Urothelium cell line (cell line): ENCODE data around the gene AHR.
A peak's percentile ranks its signal among the peaks of the same experiment; 100 is the strongest.

Source experiments
- DNase-seq: peaks from one replicate; pipeline ENCODE4 v3.0.0; 2011; ENCODE audit warnings: low spot score, mixed read lengths
- FAIRE-seq: peaks from 2 replicates; lab custom pipeline; 2011; peaks lifted over from hg19 to GRCh38; lab: Jason Lieb, UNC

The AHR gene

DNA sequence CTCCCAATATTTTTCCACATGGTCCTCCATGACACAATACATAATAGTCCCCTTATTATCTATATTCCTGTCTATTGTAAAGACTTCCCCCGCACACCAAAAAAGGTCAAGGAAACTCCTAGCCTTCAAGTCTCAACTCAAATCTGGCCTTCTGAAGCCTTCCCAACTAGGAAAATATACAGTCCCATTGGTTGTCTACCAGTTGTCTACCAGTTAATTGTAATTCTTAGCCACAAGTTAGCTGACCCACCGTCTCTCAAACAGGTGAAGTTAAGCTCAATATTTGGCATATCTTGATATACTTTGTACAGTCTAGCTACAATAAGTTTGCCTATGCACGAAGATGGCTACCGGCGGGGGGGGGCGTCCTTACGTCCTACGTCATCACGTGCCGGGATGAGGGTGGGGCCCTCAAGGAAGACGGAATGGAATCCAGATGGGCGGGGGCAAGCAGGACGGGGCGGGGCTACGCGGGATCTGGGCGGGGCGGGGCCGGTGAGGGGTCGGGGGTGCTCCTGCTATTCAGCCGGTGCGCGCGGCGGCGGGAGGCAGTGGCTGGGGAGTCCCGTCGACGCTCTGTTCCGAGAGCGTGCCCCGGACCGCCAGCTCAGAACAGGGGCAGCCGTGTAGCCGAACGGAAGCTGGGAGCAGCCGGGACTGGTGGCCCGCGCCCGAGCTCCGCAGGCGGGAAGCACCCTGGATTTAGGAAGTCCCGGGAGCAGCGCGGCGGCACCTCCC is at the start of gene AHR:
AHR (plus strand) TSS at position 551 of the 738 bp plus-strand sequence. CDS start 613 bp downstream, outside the sequence.
- DNase-seq (no peak), FAIRE-seq (no peak)

DNA sequence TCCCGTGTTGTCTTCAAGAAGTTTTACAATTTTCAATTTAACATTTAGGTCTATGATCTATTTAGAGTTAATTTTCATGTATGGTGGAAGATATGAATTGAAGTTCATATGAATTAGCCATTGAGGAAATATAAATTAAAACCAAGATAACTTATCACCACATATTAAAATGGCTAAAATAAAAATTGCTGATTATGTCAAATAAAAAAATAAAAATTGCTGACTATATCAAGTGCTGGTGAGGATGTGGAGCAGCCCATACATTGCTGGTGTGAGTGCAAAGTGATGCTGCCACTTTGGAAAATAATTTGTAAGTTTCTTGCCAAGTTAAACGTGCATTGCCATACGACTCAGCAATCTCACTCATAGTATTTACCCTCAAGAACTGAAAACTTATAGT is 44.6 kb upstream of the AHR start:
- DNase-seq (no peak), FAIRE-seq (no peak)

DNA sequence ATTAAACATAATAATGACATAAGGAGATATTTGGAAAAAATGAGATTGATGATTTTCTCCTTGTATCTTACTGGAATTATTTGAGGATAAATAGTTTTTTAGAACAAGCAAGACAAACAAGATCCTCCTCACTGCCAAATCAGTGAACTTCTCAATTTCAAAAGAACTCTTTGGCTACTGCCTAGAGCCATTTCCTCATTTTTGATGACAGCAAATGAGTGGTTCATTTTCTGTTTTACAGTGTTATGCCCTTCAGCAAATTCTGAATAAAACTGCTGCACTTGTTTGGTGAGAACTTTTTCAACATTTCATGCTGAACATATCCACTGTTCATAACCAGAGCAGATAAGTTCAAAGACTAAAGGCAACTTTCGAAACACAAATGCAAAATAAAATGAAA is 42.5 kb upstream of the AHR start:
- no peak for FAIRE-seq
- no peak for DNase-seq

- no peak for FAIRE-seq
- no peak for DNase-seq
These were observed 42.1 kb upstream of the AHR start for GRCh38 chr7:17256375-17256774.

DNA sequence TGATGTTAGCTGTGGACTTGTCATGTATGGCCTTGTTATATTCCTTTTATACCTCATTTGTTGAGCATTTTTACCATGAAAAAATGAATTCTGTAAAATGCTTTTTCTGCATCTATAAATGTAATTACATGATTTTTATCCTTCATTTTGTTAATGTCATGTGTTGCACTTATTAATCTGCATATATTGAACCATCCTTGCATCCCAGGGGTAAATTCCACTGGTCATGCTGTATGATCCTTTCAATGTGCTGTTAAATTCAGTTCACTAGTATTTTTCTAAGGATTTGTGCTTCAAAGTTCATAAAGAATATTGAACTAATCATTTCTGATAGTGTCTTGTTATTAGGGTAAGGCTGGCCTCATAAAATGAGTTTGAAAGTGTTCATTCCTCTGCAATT is 31.9 kb upstream of the AHR start:
- FAIRE-seq (no peak), DNase-seq (no peak)

GRCh38 chr7:17269341-17270221 is 28.9 kb upstream of the AHR start:
- DNase-seq (no peak), FAIRE-seq (no peak)

- DNase-seq: peak; percentile 73
- FAIRE-seq: no peak
These were observed 23.8 kb upstream of the AHR start for GRCh38 chr7:17274551-17275245.

DNA sequence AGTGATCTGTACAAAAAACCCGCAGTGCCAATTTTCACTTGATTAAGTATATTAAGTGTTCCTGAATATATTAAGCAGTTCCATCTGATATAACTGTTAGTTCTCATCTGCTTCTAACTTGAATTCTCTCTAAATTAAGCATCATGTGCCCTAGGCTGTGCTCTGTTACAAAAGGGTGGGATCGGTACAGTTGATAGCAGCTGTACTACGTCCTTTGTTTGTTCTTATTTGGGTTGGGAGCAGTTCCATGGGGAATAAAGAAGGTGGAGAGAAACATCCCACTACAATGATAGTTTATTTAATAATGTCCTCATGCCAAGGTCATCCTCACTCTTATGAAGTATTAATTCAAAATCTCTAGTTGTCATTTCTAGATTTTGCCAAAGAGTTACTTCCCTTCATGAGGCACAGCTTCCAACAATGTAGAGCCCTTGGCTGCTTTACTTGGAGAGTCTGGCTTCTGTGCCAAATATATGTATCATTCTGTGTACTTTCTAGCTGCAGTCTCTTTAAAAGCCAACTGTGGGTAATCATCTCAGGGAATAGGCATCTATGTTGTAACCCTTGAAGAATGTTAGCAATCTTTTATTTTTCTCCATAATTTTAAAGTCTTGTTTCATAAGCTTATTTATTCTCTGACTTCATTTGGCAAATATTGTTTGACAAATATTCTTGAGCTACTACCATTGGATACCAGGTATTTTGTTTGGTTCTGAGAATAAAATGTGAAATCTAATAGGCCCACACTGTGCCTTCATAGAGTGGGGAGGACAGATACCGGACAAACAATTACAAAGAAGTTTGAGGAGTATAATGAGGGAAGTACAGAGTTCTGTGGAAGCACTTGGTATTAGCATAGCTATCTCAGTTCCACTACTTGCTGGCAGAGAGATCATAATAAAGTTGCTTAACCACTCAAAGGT is 22.4 kb upstream of the AHR start:
- FAIRE-seq (no peak), DNase-seq (peak; percentile 57)

DNA sequence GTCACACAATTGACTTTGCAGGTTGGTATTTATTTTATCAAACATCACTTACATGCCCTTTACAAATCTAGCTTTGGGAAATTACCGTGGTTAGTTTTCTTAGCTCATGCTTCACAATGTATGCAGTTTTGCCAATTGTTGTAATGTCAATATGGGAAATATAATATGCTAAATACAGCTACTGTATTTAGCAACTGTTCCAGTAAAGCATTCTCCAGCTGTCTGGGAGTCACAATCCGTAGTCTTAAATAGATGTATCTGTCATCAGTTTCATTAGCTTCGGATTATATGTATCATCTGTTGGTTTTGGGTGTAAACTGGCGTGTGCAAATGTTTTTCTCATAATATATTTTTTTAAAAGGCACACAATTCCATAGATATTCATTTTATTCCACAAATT is 19.4 kb upstream of the AHR start:
- FAIRE-seq (no peak), DNase-seq (no peak)

DNA sequence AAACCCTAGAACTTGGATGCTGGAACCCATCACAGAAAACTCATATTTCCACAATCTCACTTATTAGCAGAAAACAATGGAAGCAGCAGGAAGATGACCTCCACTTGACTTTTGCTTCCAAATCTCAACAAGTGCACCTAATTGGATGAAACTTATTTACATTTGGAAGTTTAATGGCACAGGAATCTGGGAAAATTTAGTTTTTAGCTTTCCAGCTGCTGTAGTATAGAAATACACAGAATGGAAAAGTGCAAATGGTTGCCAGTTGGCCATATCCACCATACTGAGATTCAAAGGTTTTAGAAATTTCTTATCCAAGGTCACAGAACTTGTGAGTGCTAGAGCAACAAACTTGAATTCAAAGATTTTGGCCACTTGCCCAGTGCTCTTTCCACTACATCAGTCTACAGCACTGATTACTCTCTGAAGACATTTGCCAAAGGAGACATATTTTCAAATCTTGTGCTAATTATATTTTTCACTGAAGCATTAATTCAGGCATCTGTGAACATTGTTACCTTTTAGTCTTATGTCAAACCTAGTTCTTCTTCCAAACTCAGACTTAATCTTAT is 9.3 kb upstream of the AHR start:
- FAIRE-seq (no peak), DNase-seq (no peak)

DNA sequence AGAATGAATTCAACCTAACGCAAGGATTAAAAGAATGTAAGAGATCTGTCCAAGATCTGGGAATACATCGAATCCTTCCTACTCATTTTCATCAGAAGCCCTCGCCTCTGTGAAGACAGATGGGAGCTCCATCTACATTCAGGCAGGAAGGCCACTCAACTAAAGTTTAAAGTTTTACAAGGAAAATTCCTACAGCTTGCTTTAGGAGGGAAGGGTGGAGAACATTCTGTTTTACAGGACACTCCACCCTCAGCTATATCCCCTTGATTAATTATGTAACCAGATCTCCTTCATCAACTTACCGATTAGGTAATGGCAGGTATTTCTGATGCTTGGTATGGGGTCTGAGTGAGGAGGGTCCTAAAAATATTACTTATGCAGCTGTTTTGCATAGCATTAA is 5.6 kb upstream of the AHR start:
- no peak for DNase-seq
- no peak for FAIRE-seq

- FAIRE-seq (no peak), DNase-seq (no peak)
These were observed 5.0 kb upstream of the AHR start for GRCh38 chr7:17293481-17293880.

DNA sequence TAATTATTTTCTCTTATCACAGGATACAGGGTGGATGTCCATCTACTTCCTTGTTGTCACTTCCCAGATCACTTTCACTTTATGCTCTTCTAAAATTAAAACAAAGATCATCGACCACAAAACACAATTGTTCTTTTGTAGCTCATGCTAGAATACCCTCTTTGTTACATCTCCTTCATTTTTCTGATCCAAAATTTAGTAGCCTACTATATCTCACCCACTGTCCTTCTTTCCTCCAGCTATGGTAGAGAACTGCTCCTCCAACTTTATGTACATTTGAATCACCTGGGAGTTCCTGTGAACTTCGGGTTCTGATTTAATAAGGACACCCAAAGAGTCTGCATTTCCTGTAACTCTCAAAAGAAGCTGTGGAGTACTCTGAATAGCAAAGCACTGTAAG is 1.2 kb upstream of the AHR start:
- FAIRE-seq (no peak), DNase-seq (no peak)

DNA sequence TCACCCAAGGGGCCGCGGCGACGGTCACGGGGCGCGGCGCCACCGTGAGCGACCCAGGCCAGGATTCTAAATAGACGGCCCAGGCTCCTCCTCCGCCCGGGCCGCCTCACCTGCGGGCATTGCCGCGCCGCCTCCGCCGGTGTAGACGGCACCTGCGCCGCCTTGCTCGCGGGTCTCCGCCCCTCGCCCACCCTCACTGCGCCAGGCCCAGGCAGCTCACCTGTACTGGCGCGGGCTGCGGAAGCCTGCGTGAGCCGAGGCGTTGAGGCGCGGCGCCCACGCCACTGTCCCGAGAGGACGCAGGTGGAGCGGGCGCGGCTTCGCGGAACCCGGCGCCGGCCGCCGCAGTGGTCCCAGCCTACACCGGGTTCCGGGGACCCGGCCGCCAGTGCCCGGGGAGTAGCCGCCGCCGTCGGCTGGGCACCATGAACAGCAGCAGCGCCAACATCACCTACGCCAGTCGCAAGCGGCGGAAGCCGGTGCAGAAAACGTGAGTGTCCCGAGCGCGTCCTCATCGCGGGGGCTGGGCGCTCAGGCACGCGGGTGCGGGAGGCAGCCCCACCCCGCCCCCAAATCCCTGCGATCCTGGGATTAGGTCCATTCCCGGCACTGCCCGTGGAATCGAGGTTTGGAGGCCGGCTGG is 509 bp downstream of the AHR start:
- no peak for FAIRE-seq
- DNase-seq: no peak

DNA sequence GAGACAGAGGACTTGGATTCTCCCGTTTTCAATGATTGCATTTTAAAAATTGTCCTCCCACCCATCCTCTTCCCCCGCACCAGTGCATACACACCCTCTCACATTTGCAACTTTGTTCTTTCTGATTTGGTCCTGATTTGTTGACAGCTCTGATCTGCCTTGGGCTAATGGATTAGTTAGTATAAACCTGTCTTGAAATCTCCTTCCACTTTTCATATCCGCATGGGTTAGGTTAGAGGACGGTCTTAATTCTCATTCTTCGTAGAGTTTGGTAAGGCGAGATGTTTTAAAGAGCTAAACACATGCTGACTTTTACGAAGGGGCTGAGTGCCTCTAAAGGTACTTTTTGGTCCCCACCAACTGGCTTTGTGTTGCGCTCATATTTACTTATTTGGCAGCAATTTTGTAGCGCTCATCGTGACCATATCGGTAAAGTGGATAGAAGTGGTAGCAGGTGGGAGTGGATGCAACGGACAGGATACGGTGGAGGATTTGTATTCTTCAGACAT is 1.1 kb downstream of the AHR start:
- FAIRE-seq (no peak), DNase-seq (no peak)

DNA sequence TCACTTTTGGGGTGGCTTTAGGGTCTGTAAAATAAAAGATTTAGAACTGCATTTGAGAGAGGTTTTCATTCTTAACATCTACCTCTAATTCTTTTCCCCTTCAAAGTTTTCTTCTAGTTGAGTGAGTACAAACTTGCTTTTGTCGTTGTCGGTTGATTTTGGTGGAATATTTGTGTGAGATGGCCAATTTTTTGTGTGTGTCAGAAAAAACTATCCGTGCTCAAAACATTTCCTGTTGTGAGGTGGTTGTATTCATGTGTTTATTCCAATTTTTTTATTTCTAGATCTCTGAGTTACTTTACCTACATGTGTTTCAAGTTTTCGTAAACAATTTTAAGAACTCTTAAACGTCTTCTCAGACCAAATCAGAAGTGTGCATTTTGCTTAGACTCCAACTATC is 1.6 kb downstream of the AHR start:
- FAIRE-seq: no peak

DNA sequence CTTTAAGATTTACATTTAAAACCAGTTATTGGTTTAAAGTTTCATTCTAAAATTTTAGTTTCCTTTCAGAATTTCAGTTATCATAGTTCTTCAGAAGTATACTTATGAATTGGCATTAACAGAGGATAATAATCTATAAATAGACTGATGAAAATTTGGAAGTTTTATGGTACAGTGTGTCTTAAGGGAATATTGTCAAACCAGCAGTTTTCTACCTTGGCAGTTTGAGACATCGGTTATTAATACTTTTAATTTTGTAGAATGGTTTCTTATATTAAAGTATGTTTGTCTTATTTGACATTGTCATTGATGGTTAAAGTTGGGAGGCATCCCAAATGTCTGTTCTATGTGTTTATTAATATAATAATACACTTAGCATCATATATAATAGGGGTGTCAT is 2.0 kb downstream of the AHR start:
- FAIRE-seq: no peak

More for the DNA sequence above, 1.6 kb downstream of the AHR start:
- DNase-seq: no peak

GRCh38 chr7:17301471-17302456 is 3.3 kb downstream of the AHR start:
- no peak for DNase-seq
- FAIRE-seq: no peak

More for the DNA sequence above, 2.0 kb downstream of the AHR start:
- no peak for DNase-seq
